Measurements from ENCODE around the gene GDPD1.

- TF ChIP-seq CTCF (IDR thresholded peaks at IDR 0.05; ENCODE audit: low read depth, low read length, missing input control), result no peak
- TF ChIP-seq MAX (IDR thresholded peaks at IDR 0.05), result no peak
- TF ChIP-seq GABPA (IDR thresholded peaks at IDR 0.05 in 1 of 2, conservative IDR thresholded peaks at IDR 0.05 in 1 of 2), result no peak
- no peak for TF ChIP-seq EGR1 (IDR thresholded peaks at IDR 0.05; ENCODE audit: low read depth in 2 of 2)
- TF ChIP-seq ZBTB33 (IDR thresholded peaks at IDR 0.05), result no peak
- no peak for TF ChIP-seq FOXA1 (IDR thresholded peaks at IDR 0.05)
- no peak for TF ChIP-seq REST (IDR thresholded peaks at IDR 0.05)
- no peak for TF ChIP-seq RAD21 (IDR thresholded peaks at IDR 0.05)
- no peak for TF ChIP-seq FOXA2 (IDR thresholded peaks at IDR 0.05)
- no peak for TF ChIP-seq YY1 (IDR thresholded peaks at IDR 0.05)
- no peak for TF ChIP-seq RXRA (IDR thresholded peaks at IDR 0.05)
- no peak for TF ChIP-seq SP1 (IDR thresholded peaks at IDR 0.05)
- TF ChIP-seq JUND (IDR thresholded peaks at IDR 0.05), result no peak
Measured at GRCh38 chr17:59244081-59244480, 23.8 kb downstream of the GDPD1 start.
